ENCODE measurements around the gene LRRC26.

Gene LRRC26

DNA sequence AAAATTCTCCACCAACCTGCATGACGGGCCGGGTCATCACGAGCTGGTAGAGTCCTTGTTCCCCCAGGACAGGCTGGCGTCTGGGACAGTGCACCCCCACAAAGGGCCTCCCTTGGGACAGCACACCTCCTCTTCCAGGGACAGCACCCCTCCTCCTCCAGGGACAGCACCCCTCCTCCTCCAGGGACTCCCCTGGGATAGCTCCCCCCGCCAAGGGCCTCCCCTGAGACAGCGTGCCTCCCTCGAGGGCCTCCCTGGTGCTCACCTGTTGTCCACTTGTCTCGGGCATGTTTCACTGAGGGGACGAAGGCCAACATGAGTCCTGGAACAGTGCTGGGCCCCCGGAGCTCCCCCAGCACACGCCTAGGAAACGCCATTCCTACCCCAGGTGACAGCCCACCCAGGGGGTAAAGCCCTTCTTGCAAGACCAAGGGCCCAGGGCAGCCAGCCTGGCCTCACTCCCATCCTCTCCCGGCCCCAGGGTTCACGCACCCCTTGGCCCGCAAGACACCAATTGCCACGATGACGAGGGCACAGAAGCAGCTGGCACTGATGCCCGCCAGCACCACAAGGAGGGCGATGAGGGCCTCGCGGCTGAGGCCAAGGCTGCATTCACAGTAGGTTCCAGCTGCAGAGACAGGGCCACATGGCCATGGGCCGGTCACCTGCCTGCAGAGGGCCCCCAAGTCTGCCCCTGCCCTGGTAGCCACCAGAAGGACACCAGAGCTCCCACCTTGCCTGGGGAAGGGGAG lies 1.5 kb upstream of the LRRC26 start:
- DNase-seq (ENCODE audit: low read depth): no peak
- H3K4me3 ChIP-seq (ENCODE audit: low read depth, low read length): no peak overlapping the region

DNA sequence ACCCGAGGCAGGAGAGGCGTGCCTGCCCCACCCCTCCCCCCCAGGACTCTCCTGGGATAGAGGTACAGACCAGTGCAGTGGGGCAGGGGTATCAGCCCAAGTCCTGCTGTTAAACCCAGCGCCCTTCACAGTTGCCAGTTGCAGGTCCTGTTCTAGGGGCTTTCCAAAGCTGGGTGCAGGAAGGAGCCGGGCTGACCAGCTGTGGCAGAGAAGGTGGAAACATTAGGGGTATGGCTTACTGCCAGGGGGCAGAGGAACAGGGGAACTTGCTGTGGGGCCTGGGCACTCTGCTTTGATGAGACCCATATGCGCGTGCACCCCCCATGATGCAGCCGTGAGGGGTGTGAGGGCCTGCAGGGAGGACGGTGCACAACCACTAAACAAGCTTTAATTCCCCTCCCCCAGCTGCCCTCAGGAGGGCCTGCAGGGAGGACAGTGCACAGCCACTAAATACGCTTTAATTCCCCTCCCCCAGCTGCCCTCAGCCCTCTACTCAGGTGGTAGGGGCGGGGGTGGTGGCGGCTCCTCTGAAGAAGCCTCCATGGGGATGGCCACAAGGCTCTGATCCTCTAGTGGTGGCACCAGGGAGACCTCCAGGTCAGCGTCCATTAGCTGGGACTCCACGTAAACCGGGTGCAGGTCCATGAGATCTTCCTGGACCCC lies 766 bp upstream of the LRRC26 start:
- no peak for DNase-seq (ENCODE audit: low read depth)
- H3K4me3 ChIP-seq (ENCODE audit: low read depth, low read length): no peak overlapping the region

DNA sequence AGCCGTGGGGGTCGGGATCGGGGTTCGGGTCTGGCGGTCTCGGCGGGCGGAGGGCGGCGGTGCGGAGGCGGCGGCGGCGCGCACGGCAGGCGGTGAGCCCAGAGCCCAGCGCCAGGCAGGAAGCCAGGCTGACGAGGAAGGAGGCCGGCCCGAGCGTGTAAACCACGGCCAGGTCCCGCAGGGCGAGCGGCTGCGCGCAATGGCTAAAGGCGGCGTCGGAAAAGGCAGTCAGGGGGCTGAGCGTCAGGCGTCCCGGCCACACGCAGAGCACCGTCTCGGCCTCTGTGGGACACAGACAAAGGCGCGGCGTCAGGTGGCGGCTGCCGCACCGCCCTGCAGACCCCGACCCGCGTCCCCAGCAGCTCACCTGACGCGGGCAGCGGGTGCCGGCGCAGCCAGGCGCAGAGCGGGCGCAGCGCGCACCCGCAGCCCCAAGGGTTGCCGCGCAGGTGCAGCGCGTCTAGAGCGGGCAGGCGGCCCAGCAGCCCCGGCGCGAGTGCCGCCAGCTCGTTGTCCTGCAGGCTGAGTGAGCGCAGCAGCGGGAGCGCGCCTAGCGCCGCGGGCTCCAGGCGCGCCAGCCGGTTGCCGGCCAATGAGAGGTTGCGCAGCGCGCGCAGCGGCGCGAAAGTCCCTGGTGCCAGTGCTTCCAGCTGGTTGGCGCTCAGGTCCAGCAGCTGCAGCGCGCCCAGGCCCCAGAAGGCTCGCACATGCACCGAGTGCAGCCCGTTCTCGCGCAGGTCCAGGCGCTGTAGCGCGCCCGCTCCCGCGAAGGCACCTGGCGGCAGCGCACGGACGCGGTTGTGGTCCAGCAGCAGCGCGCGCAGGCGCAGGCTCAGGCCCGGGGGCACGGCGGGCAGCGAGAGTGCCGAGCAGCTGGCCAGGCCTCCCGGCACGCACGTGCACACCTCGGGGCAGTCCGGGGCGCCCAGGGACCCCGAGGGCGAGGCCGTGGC lies 671 bp downstream of the LRRC26 start:
- peak overlapping the region; percentile 15 for H3K4me3 ChIP-seq (ENCODE audit: low read depth, low read length)
- no peak for DNase-seq (ENCODE audit: low read depth)

DNA sequence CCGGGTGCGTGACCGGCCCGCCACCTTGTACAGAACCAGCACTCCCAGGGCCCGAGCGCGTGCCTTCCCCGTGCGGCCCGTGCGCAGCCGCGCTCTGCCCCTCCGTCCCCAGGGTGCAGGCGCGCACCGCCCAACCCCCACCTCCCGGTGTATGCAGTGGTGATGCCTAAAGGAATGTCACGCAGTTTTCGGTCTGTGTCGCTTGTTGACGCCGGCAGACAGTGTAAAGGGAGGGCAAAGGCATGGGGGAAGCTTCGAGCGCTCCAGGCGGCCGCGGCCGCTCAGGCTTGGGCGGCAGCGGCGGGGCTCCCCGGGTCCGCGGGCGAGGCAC lies 1.3 kb downstream of the LRRC26 start:
- peak overlapping the region; percentile 15 for H3K4me3 ChIP-seq (ENCODE audit: low read depth, low read length)
- DNase-seq (ENCODE audit: low read depth): no peak

DNA sequence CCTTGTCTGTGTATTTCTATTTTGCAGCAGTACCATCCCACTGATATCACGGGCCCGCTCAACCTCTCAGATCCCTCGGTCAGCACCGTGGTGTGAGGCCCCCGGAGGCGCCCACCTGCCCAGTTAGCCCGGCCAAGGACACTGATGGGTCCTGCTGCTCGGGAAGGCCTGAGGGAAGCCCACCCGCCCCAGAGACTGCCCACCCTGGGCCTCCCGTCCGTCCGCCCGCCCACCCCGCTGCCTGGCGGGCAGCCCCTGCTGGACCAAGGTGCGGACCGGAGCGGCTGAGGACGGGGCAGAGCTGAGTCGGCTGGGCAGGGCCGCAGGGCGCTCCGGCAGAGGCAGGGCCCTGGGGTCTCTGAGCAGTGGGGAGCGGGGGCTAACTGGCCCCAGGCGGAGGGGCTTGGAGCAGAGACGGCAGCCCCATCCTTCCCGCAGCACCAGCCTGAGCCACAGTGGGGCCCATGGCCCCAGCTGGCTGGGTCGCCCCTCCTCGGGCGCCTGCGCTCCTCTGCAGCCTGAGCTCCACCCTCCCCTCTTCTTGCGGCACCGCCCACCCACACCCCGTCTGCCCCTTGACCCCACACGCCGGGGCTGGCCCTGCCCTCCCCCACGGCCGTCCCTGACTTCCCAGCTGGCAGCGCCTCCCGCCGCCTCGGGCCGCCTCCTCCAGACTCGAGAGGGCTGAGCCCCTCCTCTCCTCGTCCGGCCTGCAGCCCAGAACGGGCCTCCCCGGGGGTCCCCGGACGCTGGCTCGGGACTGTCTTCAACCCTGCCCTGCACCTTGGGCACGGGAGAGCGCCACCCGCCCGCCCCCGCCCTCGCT lies 1.9 kb downstream of the LRRC26 start:
- no peak overlapping the region for H3K4me3 ChIP-seq (ENCODE audit: low read depth, low read length)
- no peak for DNase-seq (ENCODE audit: low read depth)

DNA sequence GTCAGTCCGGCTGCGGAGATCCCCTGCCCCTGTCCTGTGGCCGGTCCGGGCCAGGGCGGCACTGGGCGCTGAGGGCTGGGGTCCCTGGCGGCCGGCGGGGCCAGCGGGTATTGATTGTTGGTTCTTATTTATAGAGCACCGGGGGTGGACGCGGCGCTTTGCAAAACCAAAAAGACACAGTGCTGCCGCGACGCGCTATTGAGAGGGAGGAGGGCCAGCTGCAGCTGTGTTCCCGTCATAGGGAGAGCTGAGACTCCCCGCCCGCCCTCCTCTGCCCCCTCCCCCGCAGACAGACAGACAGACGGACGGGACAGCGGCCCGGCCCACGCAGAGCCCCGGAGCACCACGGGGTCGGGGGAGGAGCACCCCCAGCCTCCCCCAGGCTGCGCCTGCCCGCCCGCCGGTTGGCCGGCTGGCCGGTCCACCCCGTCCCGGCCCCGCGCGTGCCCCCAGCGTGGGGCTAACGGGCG lies 2.5 kb downstream of the LRRC26 start:
- no peak for DNase-seq (ENCODE audit: low read depth)
- H3K4me3 ChIP-seq (ENCODE audit: low read depth, low read length): no peak overlapping the region

DNA sequence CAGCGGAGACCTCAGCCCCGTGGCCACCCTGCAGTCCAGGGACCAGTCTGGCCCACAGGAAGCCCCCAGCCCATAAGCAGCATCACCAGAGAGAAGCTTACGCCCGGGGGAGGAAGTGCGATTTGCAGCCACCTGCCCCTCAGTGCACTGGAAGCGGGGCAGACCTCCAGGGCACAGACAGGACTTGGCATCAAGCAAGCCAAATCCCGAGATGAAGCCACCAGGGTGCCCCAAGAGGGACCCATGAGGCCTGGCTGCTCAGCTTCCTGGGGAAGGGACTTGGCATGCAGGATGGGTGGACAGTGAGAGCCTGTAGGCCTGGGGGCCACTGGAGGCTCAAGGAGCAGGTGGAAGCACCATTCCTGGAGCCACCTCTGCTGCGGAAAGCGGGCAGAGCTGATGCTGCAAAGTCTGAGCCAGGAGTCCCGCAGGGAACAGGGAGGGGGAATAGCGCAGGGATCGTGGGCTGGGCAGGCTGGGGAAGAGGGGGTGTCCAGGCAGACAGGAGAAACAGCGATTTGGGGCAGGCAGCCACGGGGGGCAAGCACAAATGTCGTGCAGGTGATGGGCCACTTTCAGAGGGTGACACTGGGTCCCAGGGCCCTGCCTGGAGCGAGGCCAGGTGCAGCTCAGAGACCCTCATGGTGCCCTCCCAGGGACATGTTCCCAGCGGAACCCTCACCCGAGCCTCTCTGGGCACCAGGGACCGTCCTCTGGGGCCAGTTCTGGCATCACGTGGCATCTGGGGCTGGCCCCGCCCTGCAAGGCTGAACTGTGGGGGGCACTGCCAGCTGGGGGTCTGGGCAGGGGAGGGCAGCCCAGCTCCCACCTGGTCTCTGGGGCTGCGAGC lies 3.2 kb downstream of the LRRC26 start:
- DNase-seq (ENCODE audit: low read depth): no peak
- H3K4me3 ChIP-seq (ENCODE audit: low read depth, low read length): no peak overlapping the region

DNA sequence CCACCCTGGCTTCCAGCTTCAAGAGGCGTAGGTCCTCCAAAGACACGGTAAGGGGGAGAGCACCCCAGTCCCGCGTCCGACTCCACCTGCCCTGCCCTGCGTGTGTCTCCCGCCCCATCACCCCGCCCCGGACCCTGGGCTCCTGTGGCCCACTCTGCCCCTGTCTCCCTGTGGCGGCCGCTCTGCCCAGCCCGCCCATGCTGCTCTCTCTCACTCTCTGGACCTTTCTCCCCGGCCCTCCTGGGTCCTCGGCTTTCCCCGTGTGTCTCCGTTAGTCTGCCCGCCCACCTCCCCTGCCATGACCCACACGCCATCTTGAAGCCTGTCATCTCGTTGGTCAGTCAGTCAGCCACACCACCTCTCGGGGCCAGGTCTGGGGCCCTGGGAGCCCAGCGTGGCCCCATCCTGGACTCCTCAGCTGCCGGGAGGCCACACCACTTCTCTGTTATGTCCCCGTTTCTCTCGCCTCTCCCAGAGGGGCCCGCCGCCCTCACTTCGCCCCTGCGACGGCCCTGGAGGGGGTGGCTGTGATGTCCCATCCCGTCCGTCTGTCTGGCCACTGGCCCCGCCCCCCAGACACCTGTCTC lies 4.5 kb downstream of the LRRC26 start:
- DNase-seq (ENCODE audit: low read depth): no peak
- no peak overlapping the region for H3K4me3 ChIP-seq (ENCODE audit: low read depth, low read length)

DNA sequence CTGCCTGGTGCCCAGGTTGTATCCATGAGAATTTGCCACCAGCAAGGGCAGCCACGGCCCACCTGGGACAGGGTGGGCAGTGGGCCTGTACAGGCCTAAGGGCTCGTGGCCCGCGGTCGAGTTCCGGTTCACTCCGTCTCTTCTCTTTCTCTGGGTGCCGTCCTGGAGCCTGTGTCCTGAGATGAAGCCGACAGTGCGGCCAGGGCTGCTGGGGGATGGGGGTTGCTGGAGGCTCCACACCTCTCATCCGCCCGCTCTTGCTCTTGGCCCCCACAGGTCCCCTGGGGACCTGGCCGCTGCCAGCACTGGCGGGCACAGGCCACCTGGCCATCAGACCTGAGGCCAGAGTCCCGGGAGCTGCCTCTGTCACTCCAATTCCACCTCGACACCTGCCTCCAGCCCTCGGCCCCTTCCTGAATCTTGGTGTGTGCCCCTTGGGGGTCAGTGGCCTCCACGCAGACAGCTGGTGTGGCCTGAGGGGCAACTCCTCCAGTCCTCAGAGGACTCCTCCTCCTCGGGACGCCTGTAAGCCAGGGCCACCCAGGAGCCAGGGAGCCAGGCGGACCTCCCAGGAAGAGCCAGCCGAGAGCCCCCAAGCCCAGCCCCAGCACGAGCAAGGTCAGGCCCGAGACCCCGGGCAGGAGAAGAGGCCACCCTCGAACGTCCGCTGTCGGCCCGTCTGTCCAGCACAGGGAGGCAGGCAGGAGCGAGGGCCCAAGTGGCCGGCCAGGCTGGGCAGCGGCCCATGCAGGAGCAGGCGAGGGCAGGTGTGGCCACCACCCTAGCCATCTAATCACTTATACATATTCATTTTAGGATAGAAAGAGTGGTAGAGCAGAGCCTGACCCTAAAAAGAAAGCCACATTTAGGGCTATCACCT lies 5.2 kb downstream of the LRRC26 start:
- H3K4me3 ChIP-seq (ENCODE audit: low read depth, low read length): no peak overlapping the region
- no peak for DNase-seq (ENCODE audit: low read depth)

DNA sequence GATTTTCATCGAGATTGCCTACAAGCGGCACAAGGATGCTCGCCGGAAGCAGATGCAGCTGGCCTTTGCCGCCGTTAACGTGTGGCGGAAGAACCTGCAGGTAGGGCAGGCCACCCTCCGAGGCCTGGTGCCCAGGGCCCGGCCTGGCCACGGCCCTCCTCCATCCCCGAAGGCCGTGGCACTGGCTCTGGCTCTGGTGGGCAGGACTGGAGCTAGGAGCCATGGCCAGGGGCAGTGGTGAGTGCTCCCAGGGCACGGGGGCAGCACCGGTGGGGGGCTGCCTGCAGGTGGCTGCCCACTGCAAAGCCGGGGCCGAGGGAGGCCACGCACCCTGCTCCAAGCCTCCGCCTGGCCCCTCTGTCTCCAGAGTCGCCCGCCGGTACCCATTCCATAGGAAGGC lies 6.0 kb downstream of the LRRC26 start:
- H3K4me3 ChIP-seq (ENCODE audit: low read depth, low read length): no peak overlapping the region
- DNase-seq (ENCODE audit: low read depth): no peak

DNA sequence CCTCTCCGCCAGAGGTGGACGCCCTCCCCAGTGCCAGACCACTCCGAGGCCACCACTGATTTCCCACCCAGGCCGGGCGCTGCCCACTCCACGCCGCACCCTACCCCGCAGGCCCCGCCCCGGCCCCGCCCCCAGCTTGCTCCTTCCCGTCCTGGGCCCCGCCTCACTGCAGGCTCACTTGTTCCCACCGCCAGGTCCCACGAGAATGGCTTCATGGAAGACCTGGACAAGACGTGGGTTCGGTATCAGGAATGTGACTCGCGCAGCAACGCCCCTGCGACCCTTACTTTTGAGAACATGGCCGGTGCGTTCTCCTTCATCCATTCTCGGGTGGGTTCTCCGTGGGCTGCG lies 6.5 kb downstream of the LRRC26 start:
- H3K4me3 ChIP-seq (ENCODE audit: low read depth, low read length): peak overlapping the region; percentile 29
- DNase-seq (ENCODE audit: low read depth): no peak

DNA sequence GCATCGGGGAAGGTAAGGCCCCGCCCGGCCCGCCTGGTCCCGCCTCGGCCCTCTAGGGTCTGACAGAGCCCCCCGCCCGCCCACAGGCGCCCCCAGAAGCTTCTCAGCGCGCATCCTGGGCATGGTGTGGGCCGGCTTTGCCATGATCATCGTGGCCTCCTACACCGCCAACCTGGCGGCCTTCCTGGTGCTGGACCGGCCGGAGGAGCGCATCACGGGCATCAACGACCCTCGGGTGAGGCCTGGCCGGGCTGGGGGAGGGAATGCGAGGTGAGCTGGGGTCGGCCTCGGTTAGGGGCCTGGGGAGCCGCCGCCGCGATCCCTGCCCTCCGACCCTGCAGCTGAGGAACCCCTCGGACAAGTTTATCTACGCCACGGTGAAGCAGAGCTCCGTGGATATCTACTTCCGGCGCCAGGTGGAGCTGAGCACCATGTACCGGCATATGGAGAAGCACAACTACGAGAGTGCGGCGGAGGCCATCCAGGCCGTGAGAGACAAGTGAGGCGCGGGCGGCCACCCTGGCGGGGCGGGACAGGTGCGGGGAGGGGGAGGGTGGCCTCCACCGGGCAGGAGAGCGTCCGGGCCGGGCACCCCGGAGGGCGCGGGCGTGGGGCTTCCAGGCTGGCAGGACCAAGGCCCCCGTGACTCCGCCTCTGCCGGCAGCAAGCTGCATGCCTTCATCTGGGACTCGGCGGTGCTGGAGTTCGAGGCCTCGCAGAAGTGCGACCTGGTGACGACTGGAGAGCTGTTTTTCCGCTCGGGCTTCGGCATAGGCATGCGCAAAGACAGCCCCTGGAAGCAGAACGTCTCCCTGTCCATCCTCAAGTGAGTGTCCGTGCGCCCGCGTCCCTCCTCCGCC lies 7.1 kb downstream of the LRRC26 start:
- no peak for DNase-seq (ENCODE audit: low read depth)
- H3K4me3 ChIP-seq (ENCODE audit: low read depth, low read length): peak overlapping the region; percentile 29

DNA sequence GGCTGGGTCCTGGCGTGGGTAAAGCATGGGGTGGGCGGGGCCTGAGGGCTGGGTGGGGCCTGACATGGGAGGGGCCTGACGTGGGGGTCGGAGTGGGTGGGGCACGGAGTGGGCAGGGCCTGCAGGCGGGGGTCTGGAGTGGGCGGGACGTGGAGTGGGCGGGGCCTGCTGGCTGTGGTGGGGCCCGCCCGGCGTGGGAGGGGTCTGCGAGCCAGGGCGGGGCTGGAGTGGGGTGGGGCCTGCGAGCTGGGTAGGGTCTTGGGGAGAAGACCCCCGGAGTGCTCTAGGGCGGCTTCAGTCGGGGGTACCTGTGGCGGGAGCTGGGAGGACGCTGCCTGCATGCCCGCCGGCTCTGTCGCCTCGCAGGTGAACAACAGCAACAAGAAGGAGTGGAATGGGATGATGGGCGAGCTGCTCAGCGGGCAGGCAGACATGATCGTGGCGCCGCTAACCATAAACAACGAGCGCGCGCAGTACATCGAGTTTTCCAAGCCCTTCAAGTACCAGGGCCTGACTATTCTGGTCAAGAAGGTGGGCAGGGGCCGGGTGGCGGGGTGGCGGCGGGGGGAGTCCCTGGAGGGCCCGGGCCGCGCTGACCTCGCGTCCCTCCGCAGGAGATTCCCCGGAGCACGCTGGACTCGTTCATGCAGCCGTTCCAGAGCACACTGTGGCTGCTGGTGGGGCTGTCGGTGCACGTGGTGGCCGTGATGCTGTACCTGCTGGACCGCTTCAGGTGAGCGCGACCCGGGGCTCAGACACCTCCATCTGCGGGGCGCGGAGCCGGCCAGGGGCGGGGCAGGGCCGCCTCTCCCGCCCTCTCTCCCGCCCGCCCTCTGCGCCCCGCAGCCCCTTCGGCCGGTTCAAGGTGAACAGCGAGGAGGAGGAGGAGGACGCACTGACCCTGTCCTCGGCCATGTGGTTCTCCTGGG lies 8.0 kb downstream of the LRRC26 start:
- no peak for DNase-seq (ENCODE audit: low read depth)
- no peak overlapping the region for H3K4me3 ChIP-seq (ENCODE audit: low read depth, low read length)

DNA sequence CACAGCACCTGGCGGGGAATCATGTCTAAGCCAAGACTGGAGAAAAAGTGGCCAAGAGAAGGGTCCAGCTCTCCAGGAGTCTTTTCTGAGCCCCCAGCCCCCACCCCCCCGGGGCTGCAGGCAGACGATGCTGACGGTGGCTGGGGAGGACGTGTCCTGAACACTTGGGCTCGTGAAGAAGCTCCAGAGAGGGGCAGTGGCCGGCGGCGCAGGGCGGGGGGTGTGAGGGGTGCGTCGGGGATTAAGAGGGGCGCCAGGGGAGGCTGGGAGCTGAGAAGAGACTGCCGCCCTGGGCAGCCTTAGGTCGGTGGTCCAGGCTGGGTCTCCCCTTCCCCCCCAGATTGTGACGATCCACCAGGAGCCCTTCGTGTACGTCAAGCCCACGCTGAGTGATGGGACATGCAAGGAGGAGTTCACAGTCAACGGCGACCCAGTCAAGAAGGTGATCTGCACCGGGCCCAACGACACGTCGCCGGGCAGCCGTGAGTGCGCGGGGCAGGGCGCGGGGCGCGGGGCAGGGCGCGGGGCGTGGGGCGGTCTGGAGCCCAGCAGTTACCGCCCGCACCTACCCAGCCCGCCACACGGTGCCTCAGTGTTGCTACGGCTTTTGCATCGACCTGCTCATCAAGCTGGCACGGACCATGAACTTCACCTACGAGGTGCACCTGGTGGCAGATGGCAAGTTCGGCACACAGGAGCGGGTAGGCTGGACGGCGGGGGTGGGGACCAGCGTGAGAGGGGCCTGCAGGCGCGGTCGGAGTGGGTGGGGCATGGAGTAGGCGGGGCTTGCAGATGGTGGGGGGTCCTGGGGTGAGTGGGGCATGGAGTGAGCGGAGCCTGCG lies 8.9 kb downstream of the LRRC26 start:
- no peak overlapping the region for H3K4me3 ChIP-seq (ENCODE audit: low read depth, low read length)
- no peak for DNase-seq (ENCODE audit: low read depth)

DNA sequence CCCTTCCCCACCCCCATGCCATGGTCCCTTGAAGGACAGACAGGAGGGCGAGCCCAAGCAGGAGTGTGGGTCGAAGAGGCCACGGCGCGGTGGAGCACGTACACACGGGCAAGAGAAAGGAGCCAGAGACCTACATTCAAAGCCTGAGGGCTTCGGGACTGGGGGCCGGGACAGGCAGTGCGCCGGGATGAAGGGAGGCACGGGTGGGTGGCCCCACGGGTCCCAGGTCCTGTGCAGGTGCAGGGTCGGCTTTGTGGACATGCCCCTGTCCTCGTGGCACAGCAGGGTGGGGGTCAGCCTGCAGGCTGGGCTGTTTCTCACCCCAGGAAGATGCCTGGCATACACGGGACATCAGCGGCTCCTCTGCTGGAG lies 9.8 kb downstream of the LRRC26 start:
- DNase-seq (ENCODE audit: low read depth): no peak
- H3K4me3 ChIP-seq (ENCODE audit: low read depth, low read length): no peak overlapping the region
